ENCODE results near the gene ITPKA. TPM values are rescaled to one million over a fixed set of nuclear protein-coding genes. Genes with fewer than 3 reads are reported as not detected.
A peak's percentile ranks its signal among the peaks of the same experiment; 100 is the strongest.

ITPKA gene
- total RNA-seq, 1 experiment from 2014 or later: 16.2 TPM

DNA sequence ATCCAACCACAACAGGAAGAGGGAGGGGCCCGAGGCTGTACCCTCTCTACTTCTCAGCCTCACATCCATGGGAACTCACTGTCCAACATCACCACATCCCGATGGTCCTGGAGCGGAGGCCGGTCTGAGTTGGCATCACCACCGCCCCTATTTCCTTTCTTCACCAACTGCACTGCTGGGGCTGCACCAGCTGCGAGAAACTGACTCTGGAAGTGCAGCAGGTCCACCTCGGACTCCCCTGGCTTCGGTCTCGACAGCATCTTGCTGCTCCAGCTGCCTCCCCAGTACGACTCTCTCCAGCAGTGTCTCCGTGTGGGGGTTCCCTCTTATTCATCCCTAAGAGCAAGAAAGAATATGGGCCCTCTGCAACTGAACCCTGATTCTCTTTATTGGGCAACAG is 43.2 kb downstream of the ITPKA start:
- intact Hi-C loops (cut with micrococcal nuclease; ENCODE audit: unreplicated experiment): no loop called here
- Histone ChIP-seq H3K36me3 (ENCODE audit: control insufficient read depth, insufficient read depth, low read length) (no peaks in the 10 kb centered on the region; the same call in 1 of the 2 replicates), H3K4me1 (no peaks in the 10 kb centered on the region), H3K27me3 (replicated peaks; ENCODE audit: control insufficient read depth, insufficient read depth, low read length) (no peaks in the 10 kb centered on the region), H3K4me3 (ENCODE audit: low read depth, low read length) (no peak overlapping the region), H3K9me3 (no peaks in the 10 kb centered on the region)
- TF ChIP-seq, protein P1, sequence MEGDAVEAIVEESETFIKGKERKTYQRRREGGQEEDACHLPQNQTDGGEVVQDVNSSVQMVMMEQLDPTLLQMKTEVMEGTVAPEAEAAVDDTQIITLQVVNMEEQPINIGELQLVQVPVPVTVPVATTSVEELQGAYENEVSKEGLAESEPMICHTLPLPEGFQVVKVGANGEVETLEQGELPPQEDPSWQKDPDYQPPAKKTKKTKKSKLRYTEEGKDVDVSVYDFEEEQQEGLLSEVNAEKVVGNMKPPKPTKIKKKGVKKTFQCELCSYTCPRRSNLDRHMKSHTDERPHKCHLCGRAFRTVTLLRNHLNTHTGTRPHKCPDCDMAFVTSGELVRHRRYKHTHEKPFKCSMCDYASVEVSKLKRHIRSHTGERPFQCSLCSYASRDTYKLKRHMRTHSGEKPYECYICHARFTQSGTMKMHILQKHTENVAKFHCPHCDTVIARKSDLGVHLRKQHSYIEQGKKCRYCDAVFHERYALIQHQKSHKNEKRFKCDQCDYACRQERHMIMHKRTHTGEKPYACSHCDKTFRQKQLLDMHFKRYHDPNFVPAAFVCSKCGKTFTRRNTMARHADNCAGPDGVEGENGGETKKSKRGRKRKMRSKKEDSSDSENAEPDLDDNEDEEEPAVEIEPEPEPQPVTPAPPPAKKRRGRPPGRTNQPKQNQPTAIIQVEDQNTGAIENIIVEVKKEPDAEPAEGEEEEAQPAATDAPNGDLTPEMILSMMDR (IDR thresholded peaks at IDR 0.05; ENCODE audit: insufficient read depth in 1 of 2, low read depth in 1 of 2, low read length in 1 of 2, severe bottlenecking in 1 of 2, unreplicated experiment in 1 of 2): no peak
- ChIA-PET CTCF (no interaction called here), POLR2A (no interaction called here)
- DNase-seq: no peak
- Mint-ChIP-seq H3K4me1 (ENCODE audit: low read depth, unreplicated experiment) (peaks cover under 1% of the 10 kb centered on the region), H3K36me3 (ENCODE audit: insufficient read depth, unreplicated experiment) (peaks cover 50% of the 10 kb centered on the region), H3K27ac (ENCODE audit: unreplicated experiment) (no peak overlapping the region), H3K4me3 (ENCODE audit: unreplicated experiment) (no peak overlapping the region), H3K27me3 (ENCODE audit: insufficient read depth, unreplicated experiment) (no peaks in the 10 kb centered on the region), H3K9me3 (ENCODE audit: unreplicated experiment) (no peaks in the 10 kb centered on the region)
- BruUV-seq (replicated peaks): no TSS peak

DNA sequence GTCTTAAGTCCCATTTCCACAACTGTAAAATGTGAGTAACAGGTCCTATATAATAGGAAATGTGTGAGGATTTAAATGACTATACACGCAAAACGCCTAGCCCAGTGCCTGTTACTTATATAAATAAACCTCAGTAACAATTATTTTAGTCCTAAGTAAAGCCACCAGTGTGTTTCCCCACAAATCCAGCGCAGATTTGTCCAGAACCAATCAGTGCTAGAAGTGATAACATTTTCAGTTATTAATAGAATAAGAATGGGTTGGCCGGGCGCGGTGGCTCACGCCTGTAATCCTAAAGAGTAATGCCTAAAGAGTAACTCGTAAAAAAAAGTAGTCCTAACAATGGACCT is 49.8 kb downstream of the ITPKA start:
- Histone ChIP-seq H3K9me3 (no peaks in the 10 kb centered on the region), H3K36me3 (ENCODE audit: control insufficient read depth, insufficient read depth, low read length) (no peaks in the 10 kb centered on the region), H3K27me3 (replicated peaks; ENCODE audit: control insufficient read depth, insufficient read depth, low read length) (no peaks in the 10 kb centered on the region), H3K4me3 (ENCODE audit: low read depth, low read length) (peak overlapping the region; percentile 69), H3K4me1 (peaks cover 15% of the 10 kb centered on the region)
- ChIA-PET POLR2A (interaction anchor here (0.6 to 1.1 kb wide), 4 partner anchors 25 to 78 kb away, joined by 3 to 11 read pairs (median 6); no protein-coding TSS in a partner anchor), CTCF (interaction anchor here (1.1 kb wide), 1 partner anchor 25 kb away, joined by 4 read pairs; no protein-coding TSS in a partner anchor)
- Mint-ChIP-seq H3K4me1 (ENCODE audit: low read depth, unreplicated experiment) (peaks cover 14% of the 10 kb centered on the region), H3K4me3 (ENCODE audit: unreplicated experiment) (peak overlapping the region; percentile 86), H3K27ac (ENCODE audit: unreplicated experiment) (peak overlapping the region; percentile 88), H3K36me3 (ENCODE audit: insufficient read depth, unreplicated experiment) (peaks cover 13% of the 10 kb centered on the region), H3K27me3 (ENCODE audit: insufficient read depth, unreplicated experiment) (no peaks in the 10 kb centered on the region), H3K9me3 (ENCODE audit: unreplicated experiment) (no peaks in the 10 kb centered on the region)
- DNase-seq: no peak
- intact Hi-C loops (cut with micrococcal nuclease; ENCODE audit: unreplicated experiment): no loop called here
- TF ChIP-seq, protein P1 (IDR thresholded peaks at IDR 0.05; ENCODE audit: insufficient read depth in 1 of 2, low read depth in 1 of 2, low read length in 1 of 2, severe bottlenecking in 1 of 2, unreplicated experiment in 1 of 2): no peak
- no TSS peak for BruUV-seq (replicated peaks)

- ChIA-PET POLR2A (interaction anchor here (1.0 to 1.1 kb wide), 3 partner anchors 24 to 77 kb away, joined by 3 to 11 read pairs (median 8); no protein-coding TSS in a partner anchor), CTCF (interaction anchor here (0.6 to 1.1 kb wide), 2 partner anchors 24 to 78 kb away, joined by 3 to 4 read pairs; no protein-coding TSS in a partner anchor)
Observed at GRCh38 chr15:41544650-41545015, 51.0 kb downstream of the ITPKA start.

More at GRCh38 chr15:41544650-41545015, 51.0 kb downstream of the ITPKA start:
- Mint-ChIP-seq H3K4me3 (ENCODE audit: unreplicated experiment) (peak overlapping the region; percentile 86), H3K9me3 (ENCODE audit: unreplicated experiment) (no peaks in the 10 kb centered on the region), H3K36me3 (ENCODE audit: insufficient read depth, unreplicated experiment) (peaks cover 13% of the 10 kb centered on the region), H3K27me3 (ENCODE audit: insufficient read depth, unreplicated experiment) (no peaks in the 10 kb centered on the region), H3K4me1 (ENCODE audit: low read depth, unreplicated experiment) (peaks cover 14% of the 10 kb centered on the region), H3K27ac (ENCODE audit: unreplicated experiment) (peak overlapping the region; percentile 88)
- H3K4me3 ChIP-seq (ENCODE audit: low read depth, low read length): peak overlapping the region; percentile 15; the same call in 1 of the 2 replicates
- H3K4me1 ChIP-seq: peaks cover 19% of the 10 kb centered on the region
- DNase-seq: no peak
- no peaks in the 10 kb centered on the region for H3K36me3 ChIP-seq (ENCODE audit: control insufficient read depth, insufficient read depth, low read length)
- no peaks in the 10 kb centered on the region for H3K27me3 ChIP-seq (replicated peaks; ENCODE audit: control insufficient read depth, insufficient read depth, low read length)
- TF ChIP-seq, protein P1 (IDR thresholded peaks at IDR 0.05; ENCODE audit: insufficient read depth in 1 of 2, low read depth in 1 of 2, low read length in 1 of 2, severe bottlenecking in 1 of 2, unreplicated experiment in 1 of 2): no peak
- BruUV-seq (replicated peaks): TSS peak; percentile 67
- intact Hi-C loops (cut with micrococcal nuclease; ENCODE audit: unreplicated experiment): loop anchor here (1.0 kb wide), 1 partner anchor 49 kb away; no protein-coding TSS in a partner anchor
- H3K9me3 ChIP-seq: no peaks in the 10 kb centered on the region
